Pancreas (tissue), 10 donors: ENCODE measurements around the gene C12orf75. TPM values are rescaled to one million over a fixed set of nuclear protein-coding genes. Genes with fewer than 3 reads are reported as not detected.
"Not testable (repeated sequence)": the region's sequence is repeated elsewhere in the genome, so short reads cannot be mapped to it uniquely, and the experiment has no call there.

Source experiments
- ATAC-seq, 4 donors: fragments of 200-7000 bp; cut with Tn5 transposase; one replicate each; pipeline versions ENCODE4 v1.8.0 to v1.9.1; 2020; ENCODE audit warnings: mild to moderate bottlenecking in 4 of 4, moderate library complexity in 4 of 4
- DNase-seq, 6 donors: peaks; one replicate each; pipeline ENCODE4 v3.0.0-alpha.2; 2020
- FAIRE-seq: peaks from 2 replicates; lab custom pipeline; 2012; peaks lifted over from hg19 to GRCh38; lab: Jason Lieb, UNC
- H3K27ac ChIP-seq, 4 donors: fragments of 200-600 bp; sonication (generic); 1 replicate in 3 of 4; 2 replicates in 1 of 4; pipeline versions ENCODE4 v1.5.0 to v1.8.0; 2020
- H3K27me3 ChIP-seq, 4 donors: fragments of 200-600 bp; one replicate each; pipeline ENCODE4 v1.8.0; 2021
- H3K36me3 ChIP-seq, 3 donors: fragments of 200-600 bp; sonication (generic) in 1 of 3; one replicate each; pipeline versions ENCODE4 v1.5.0 to v1.8.0; 2020 to 2021
- H3K4me1 ChIP-seq, 3 donors: fragments of 200-600 bp; one replicate each; pipeline ENCODE4 v1.8.0; 2021
- H3K4me3 ChIP-seq, 4 donors: fragments of 200-600 bp; sonication (generic) in 2 of 4; one replicate each; pipeline versions ENCODE4 v1.5.0 to v1.8.0; 2020 to 2021
- H3K9me3 ChIP-seq, 4 donors: fragments of 200-600 bp; one replicate each; pipeline ENCODE4 v1.8.0; 2021
- WGBS, 2 donors: extraction: QIAGEN DNeasy Blood & Tissue Kit; methylation state at CpG; one replicate each; pipeline ENCODE4 v1.1.7; 2013; 5-methylcytosine and 5-hydroxymethylcytosine counted together
- intact Hi-C, 3 donors: fragments of 100-400 bp; cut with DNase I; formaldehyde crosslinking; loops; one replicate each; pipeline versions ENCODE4 v1.11.1 to v1.14.2; 2022
- polyA plus RNA-seq, 2 donors: library from polyadenylated mRNA; stranded (reverse); fragments of 200-250 nt; gene quantifications; one replicate each; pipeline ENCODE4 v1.2.3, GENCODE V29; 2013
- total RNA-seq, 6 donors: library from RNA; stranded (reverse); fragmentation: NEBNext Ultra II Directional in 4 of 6; extraction: Animal tissue kit (Norgen Biotek cat#: 25700) in 4 of 6; gene quantifications; one replicate each; pipeline versions ENCODE4 v1.2.1 to v1.2.4, GENCODE V29; 2021 to 2023
- TF ChIP-seq, protein P1 (sequence below), 4 donors: fragments of 200-600 bp; sonication (generic) in 3 of 4; IDR thresholded peaks; one replicate each; pipeline versions ENCODE4 v1.5.0 to v1.8.0; 2021; ENCODE audit warnings: antibody characterized with exemption in 4 of 4
- donor health status: healthy with polysubstance abuse.
- donor health status: DM: no; HTN: no; CAD: no; lungs with moderate emphysema.
- donor health status: DM: no; HTN: no; CAD: no.
- donor health status: control.
- donor health status: control.
- donor health status: Bipolar disorder and iron deficiency.
- donor health status: DM: yes; HTN: yes; CAD: no.
- donor health status: DM: no; HTN: no; CAD: no.
- donor health status: DM: no; HTN: no; CAD: no.
- donor health status: DM: yes; HTN: yes; CAD: no.

The C12orf75 gene
- total and polyA plus RNA-seq, 8 donors = 20.2 to 104 (median 43.5) TPM

GRCh38 chr12:105337391-105337790, 6.9 kb downstream of the C12orf75 start:
- no peaks in the 10 kb centered on the region for H3K9me3 ChIP-seq

GRCh38 chr12:105338966-105339365, 8.5 kb downstream of the C12orf75 start:
- FAIRE-seq (no peak), ATAC-seq (no peak), DNase-seq (no peak)
- WGBS, 2 donors = 18 to 26% methylated on average over 1 of the region's 1 CpG
- no peak overlapping the region for H3K27ac ChIP-seq
- H3K9me3 ChIP-seq = no peaks in the 10 kb centered on the region
- no peaks in the 10 kb centered on the region for H3K4me1 ChIP-seq
- intact Hi-C loops = no loop called here
- H3K27me3 ChIP-seq = no peaks in the 10 kb centered on the region
- H3K4me3 ChIP-seq = no peak overlapping the region
- no peaks in the 10 kb centered on the region for H3K36me3 ChIP-seq
- TF ChIP-seq, protein P1, sequence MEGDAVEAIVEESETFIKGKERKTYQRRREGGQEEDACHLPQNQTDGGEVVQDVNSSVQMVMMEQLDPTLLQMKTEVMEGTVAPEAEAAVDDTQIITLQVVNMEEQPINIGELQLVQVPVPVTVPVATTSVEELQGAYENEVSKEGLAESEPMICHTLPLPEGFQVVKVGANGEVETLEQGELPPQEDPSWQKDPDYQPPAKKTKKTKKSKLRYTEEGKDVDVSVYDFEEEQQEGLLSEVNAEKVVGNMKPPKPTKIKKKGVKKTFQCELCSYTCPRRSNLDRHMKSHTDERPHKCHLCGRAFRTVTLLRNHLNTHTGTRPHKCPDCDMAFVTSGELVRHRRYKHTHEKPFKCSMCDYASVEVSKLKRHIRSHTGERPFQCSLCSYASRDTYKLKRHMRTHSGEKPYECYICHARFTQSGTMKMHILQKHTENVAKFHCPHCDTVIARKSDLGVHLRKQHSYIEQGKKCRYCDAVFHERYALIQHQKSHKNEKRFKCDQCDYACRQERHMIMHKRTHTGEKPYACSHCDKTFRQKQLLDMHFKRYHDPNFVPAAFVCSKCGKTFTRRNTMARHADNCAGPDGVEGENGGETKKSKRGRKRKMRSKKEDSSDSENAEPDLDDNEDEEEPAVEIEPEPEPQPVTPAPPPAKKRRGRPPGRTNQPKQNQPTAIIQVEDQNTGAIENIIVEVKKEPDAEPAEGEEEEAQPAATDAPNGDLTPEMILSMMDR (IDR thresholded peaks at IDR 0.05) = no peak

More at GRCh38 chr12:105337391-105337790, 6.9 kb downstream of the C12orf75 start:
- DNase-seq (no peak), ATAC-seq (no peak), FAIRE-seq (no peak)
- TF ChIP-seq, protein P1 (IDR thresholded peaks at IDR 0.05) = no peak
- Histone ChIP-seq H3K27ac (no peak overlapping the region), H3K4me3 (no peak overlapping the region), H3K36me3 (no peaks in the 10 kb centered on the region), H3K27me3 (no peaks in the 10 kb centered on the region), H3K4me1 (no peaks in the 10 kb centered on the region)
- intact Hi-C loops = no loop called here
- WGBS, 2 donors = 84 to 86% methylated on average over 3 of the region's 3 CpGs

DNA sequence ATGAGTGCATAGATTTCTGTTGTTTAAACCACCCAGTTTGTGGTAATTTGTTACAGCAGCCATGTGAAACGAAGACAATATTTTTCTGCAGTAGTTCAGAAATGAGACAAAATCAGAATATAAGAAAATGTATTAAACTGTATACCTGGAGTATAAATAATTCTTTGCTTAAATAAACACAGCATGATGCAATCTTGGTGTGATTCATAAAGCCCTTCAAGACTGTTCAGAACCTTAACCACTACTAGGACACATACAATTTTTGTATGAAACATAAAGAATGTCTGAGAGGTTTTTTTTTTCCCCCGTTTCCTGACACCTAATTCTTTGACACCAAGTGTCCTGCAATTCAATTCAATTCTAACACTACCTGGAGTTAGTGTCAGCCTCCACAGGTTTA, 10.5 kb downstream of the C12orf75 start:
- intact Hi-C loops = no loop called here
- ATAC-seq (no peak), DNase-seq (no peak), FAIRE-seq (no peak)
- TF ChIP-seq, protein P1 (IDR thresholded peaks at IDR 0.05) = no peak
- Histone ChIP-seq H3K4me3 (no peak overlapping the region), H3K27me3 (no peaks in the 10 kb centered on the region), H3K36me3 (no peaks in the 10 kb centered on the region), H3K9me3 (no peaks in the 10 kb centered on the region), H3K27ac (no peak overlapping the region), H3K4me1 (no peaks in the 10 kb centered on the region)
- WGBS, 2 donors = 92 to 99% methylated on average over 2 of the region's 2 CpGs

- FAIRE-seq, DNase-seq, ATAC-seq, H3K9me3 ChIP-seq, H3K4me1 ChIP-seq, intact Hi-C loops, H3K4me3 ChIP-seq, H3K27ac ChIP-seq, H3K36me3 ChIP-seq, H3K27me3 ChIP-seq: not testable (repeated sequence)
- WGBS, 2 donors = 87 to 92% methylated on average over 1 of the region's 1 CpG
Observed at GRCh38 chr12:105341620-105342019, 11.1 kb downstream of the C12orf75 start.

- TF ChIP-seq, protein P1 (IDR thresholded peaks at IDR 0.05) = no peak
- DNase-seq (no peak), FAIRE-seq (no peak), ATAC-seq (no peak)
- H3K27ac ChIP-seq = no peak overlapping the region
- H3K27me3 ChIP-seq = no peaks in the 10 kb centered on the region
- intact Hi-C loops = no loop called here
- H3K4me1 ChIP-seq = no peaks in the 10 kb centered on the region
- H3K4me3 ChIP-seq = no peak overlapping the region
- no peaks in the 10 kb centered on the region for H3K36me3 ChIP-seq
- H3K9me3 ChIP-seq = no peaks in the 10 kb centered on the region
Observed at GRCh38 chr12:105342464-105342863, 12.0 kb downstream of the C12orf75 start.
